HL-60 (cell line): ENCODE results near the gene PLA2G4B.

ENCODE experiments used
- POLR2AphosphoS5 ChIP-seq: IDR thresholded peaks from 2 replicates; pipeline ENCODE4 v1.6.1; 2012; ENCODE audit warnings: low read depth
- TF ChIP-seq, protein P1 (sequence below): IDR thresholded peaks from one replicate; pipeline ENCODE4 v1.5.1; 2011; ENCODE audit warnings: low read length, control low read depth, inconsistent platforms; ENCODE audit not compliant: insufficient read depth

DNA sequence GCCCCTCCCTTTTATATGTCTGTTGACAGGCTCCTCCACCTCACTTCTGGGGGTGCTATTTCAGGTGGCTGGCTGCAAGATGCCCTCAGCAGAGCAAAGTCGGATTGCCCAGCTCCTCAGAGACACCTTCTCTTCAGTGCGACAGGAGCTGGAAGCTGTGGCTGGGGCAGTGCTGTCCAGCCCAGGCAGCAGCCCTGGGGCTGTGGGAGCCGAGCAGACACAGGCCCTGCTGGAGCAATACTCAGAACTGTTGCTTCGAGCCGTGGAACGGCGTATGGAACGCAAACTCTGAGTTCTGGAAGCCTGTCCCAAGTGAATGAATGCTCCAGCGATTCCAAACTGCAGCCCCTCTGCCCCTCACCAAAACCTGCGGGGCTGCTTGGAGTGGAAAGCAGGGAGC lies 13.5 kb upstream of the PLA2G4B start:
- TF ChIP-seq, protein P1, sequence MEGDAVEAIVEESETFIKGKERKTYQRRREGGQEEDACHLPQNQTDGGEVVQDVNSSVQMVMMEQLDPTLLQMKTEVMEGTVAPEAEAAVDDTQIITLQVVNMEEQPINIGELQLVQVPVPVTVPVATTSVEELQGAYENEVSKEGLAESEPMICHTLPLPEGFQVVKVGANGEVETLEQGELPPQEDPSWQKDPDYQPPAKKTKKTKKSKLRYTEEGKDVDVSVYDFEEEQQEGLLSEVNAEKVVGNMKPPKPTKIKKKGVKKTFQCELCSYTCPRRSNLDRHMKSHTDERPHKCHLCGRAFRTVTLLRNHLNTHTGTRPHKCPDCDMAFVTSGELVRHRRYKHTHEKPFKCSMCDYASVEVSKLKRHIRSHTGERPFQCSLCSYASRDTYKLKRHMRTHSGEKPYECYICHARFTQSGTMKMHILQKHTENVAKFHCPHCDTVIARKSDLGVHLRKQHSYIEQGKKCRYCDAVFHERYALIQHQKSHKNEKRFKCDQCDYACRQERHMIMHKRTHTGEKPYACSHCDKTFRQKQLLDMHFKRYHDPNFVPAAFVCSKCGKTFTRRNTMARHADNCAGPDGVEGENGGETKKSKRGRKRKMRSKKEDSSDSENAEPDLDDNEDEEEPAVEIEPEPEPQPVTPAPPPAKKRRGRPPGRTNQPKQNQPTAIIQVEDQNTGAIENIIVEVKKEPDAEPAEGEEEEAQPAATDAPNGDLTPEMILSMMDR: no peak
- TF ChIP-seq POLR2AphosphoS5: no peak
